GM21515 (cell line): Measurements from ENCODE around the gene RNU1-2.
"Not testable (repeated sequence)": the region's sequence is repeated elsewhere in the genome, so short reads cannot be mapped to it uniquely, and the experiment has no call there.

Experiments
- ATAC-seq: cut with Tn5 transposase; IDR thresholded peaks from one replicate; pipeline ENCODE4 v1.9.1; 2021; ENCODE audit not compliant: unreplicated experiment

Gene RNU1-2

DNA sequence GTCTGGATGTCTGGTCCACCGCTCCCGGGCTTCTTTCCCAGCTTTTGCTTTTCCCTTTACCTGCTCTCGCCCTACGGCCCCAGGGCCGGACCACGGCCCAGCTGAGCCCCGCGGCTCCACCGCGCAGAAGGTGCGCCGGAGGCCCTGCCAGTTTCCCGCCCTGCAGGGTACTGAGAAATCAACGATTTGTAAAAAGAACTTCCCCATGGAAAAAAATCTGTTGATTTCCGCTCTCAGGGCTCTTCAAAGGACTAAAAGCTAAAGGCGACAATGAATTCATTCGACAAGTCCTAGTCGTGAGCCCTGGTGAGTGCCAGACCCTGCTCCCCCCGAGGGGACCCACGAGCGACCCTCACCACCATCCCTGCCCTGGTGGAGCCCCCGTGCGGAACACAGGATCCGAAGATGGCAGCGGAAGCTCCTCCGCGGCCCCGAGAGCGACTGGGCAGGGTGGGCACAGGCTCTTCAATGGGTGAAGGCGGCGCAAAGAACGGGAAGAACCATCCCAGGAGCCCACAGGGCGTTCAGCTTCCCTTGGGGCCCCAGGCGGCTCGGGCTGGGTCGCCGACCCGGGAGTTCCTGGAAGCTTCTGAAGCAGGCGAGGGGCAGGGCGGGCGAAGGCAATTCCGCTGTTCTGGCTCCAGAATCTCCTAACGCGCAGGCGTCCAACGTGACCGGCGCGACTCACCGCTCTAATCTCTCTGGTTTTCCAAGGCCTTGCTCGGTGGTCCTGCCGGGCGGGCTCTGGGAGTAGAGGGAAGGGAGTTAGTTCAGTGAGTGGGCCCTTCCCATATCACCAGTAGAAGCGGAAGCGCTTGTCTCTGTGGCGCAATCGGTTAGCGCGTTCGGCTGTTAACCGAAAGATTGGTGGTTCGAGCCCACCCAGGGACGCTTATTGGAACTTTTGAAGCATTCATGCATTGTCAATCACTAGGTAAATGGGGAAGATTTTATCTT, 6.6 kb upstream of the RNU1-2 start:
- no peak for ATAC-seq

- not testable (repeated sequence) for ATAC-seq
Measured at GRCh38 chr1:16890539-16891021, 5.2 kb upstream of the RNU1-2 start.

- not testable (repeated sequence) for ATAC-seq
Measured at GRCh38 chr1:16891057-16891456, 4.7 kb upstream of the RNU1-2 start.

DNA sequence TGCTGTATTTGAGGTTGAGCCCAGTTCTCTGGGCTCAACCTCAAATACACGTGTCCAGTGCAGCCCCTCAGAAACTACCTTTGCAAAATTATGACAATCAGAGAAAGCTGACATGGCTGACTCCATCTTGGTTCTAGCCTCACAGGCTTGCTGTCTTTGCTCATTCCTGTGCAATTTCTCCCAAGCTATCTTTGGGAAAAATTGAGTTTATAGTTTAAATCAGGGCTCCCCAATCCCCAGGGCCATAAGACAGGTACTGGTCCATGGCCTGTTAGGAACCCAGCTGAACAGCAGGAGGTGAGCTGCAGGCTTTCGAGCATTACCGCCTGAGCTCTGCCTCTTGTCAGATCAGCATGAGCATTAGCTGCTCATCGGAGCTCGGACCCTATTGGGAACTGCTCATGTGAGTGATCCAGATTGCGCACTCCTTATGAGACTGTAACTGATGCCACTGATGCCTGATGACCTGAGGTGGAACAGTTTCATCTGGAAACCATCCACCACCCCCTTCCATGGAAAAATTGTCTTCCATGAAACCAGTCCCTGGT, 2.7 kb upstream of the RNU1-2 start:
- ATAC-seq: not testable (repeated sequence)

GRCh38 chr1:16893796-16894195, 2.0 kb upstream of the RNU1-2 start:
- ATAC-seq: not testable (repeated sequence)

- not testable (repeated sequence) for ATAC-seq
Measured at GRCh38 chr1:16894338-16894737, 1.4 kb upstream of the RNU1-2 start.

- ATAC-seq: not testable (repeated sequence)
Measured at GRCh38 chr1:16895233-16895597, 565 bp upstream of the RNU1-2 start.

- not testable (repeated sequence) for ATAC-seq
Measured at GRCh38 chr1:16896316-16897055, 706 bp downstream of the RNU1-2 start.

GRCh38 chr1:16897653-16898052, 1.9 kb downstream of the RNU1-2 start:
- ATAC-seq: not testable (repeated sequence)

GRCh38 chr1:16898298-16898697, 2.5 kb downstream of the RNU1-2 start:
- ATAC-seq: not testable (repeated sequence)

- not testable (repeated sequence) for ATAC-seq
Measured at GRCh38 chr1:16899020-16899419, 3.2 kb downstream of the RNU1-2 start.

DNA sequence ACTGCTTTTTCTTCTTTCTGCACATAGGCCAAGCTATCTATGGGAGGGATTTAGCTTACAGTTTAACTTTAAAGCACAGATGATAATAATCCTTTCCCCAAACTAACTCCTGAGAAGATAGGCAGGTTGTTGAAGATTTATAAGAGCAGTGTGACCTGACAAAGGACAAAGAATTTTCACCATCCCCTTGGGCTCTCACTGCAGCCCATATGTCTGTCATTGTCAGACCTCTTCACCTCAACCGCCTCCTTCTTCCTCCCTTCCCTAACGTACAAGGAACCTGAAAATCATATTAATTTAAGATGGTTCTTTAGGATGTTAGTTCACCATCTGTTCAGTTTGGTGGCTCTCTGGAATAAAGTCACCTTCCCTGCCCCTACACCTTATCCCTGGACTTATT, 5.0 kb downstream of the RNU1-2 start:
- ATAC-seq: no peak

DNA sequence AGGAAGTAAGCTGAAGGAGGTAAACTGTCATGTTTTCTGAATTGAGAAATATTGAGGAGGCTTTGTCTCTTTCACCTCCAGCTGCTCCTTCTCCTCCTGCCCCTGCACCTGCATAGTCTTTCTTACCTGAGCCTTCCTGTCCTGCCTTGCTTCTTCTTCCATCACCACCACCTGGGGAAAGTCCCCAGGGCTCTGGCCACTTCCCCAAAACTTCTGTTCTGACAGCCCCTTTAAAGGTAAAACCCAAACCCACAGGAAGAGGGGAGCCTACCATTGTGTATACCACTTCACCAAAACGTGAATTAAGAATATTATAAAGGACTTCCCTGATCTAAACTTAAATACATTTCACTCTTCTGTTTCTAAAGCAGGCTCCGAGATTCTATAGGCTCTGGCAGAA, 5.6 kb downstream of the RNU1-2 start:
- not testable (repeated sequence) for ATAC-seq

GRCh38 chr1:16903054-16903453, 7.3 kb downstream of the RNU1-2 start:
- no peak for ATAC-seq

DNA sequence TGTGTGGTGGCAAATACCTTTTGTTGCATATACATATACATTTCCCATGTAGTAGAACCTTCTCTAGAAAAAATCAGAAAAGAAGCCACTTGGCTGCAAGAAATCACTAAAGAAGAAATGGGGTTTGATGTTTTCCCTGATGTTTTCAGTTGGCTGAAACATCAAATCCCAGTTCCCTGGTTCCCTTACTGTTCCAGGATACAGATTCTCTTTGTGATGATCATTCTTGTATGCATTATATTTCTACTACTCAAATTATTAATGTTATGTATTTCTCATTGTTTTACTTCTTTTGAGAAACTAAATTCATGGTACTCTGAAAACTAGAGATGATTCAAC, 7.6 kb downstream of the RNU1-2 start:
- ATAC-seq: no peak

DNA sequence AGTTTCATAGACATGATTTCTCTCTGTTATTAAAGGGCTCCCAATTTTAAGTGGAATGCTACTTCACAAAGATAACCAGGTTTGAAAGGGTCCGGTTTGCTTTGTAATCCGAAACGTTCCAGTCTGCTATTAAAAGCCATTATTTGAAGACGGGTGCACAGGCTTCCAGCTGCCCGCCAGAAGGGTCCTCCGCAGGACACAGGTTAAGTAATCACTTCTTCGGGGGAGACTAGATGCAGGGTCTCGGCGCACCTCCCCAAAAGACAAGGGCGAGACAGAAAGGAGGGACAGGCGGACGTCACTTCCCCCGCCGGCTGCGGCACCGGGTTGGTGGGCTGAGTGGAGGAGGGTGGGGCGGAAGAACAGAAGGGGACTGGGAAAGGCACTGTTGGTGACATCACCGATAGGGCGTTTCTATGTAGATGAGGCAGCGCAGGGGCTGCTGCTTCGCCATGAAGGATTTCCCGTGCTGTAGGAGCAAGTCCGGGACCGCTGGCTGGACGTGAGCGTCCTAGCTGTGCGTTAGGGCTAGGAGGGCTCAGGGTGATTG, 8.9 kb downstream of the RNU1-2 start:
- ATAC-seq: peak; percentile 93

DNA sequence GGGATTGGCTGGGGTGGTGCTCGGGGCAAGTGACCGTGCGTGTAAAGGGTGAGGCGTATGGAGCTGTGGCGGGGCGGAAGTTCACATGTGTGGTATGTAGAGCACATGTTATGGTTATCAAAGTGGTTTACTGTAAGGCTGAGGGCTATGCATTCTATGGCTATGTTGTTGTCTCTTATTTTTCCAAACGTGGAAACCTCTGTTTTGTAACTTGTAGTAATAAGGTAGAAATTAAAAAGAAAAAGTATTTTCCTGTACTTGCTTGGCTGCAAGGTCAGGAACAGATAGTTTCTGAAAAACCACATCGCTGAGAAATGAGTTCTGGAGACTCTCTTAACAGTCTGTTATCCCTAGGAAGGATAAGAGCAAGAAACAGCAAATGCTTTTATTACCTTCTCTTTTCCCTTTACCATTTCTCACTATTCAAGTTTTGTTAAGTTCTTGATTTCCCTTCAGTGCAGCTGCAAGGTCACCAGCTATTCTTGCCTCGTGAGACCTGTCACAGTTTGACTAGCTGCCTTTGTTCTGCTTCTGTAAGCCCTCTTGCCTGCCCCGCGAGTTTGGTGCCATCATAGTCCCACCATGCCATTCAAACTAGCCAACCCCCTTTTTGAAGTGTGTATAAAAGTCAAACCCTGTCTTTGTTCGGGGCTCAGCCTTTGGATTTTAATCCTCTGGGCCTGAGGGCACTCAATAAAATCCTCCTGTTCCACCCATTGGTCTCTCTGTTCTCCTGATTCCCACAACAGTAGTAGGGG, 9.5 kb downstream of the RNU1-2 start:
- ATAC-seq: peak; percentile 69

- no peak for ATAC-seq
Measured at GRCh38 chr1:16905868-16906702, 10.3 kb downstream of the RNU1-2 start.

DNA sequence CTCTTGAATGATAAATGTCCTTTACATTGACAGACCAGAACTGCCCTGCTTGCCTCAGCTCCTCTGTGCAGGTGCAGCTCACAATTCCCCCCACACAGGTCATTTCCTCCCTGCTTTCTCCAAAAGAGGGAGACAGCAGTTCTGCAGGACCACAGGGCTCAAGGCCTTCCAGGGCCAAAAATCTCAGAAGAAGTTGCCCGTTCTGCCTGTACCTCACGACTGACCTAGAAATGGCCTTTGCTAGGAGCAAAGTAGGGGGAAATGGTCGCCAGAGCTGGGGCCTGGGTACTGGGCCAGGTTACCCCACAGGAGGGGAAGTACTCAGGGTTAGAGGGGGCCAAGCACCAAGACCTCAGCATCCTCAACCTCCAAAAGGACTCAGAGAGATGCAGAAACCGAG, 11.1 kb downstream of the RNU1-2 start:
- ATAC-seq: no peak
